DND-41 (cell line): Measurements from ENCODE around the gene SIAH1.

ENCODE experiments used
- CTCF ChIP-seq: IDR thresholded peaks from 2 replicates; pipeline ENCODE4 v1.5.1; 2012; ENCODE audit warnings: borderline replicate concordance, low read length, moderate library complexity, mild to moderate bottlenecking; ENCODE audit not compliant: poor library complexity, severe bottlenecking; ENCODE audit errors: extremely low read depth
- EZH2 ChIP-seq: IDR thresholded peaks from 3 replicates; pipeline ENCODE4 v1.6.1; 2012; ENCODE audit warnings: borderline replicate concordance, low read depth, mild to moderate bottlenecking, moderate library complexity, low read length, inconsistent platforms; ENCODE audit not compliant: severe bottlenecking

- TF ChIP-seq CTCF = no peak
- no peak for TF ChIP-seq EZH2
These were observed 35.2 kb upstream of the SIAH1 start for GRCh38 chr16:48420437-48420836.
